KMS-11 (cell line): ENCODE measurements around the gene PDE4D.
A peak's percentile ranks its signal among the peaks of the same experiment; 100 is the strongest.

Experiments
- H2AFZ ChIP-seq: fragments of 200-600 bp; sonication (generic); 2 replicates; pipeline ENCODE4 v1.6.1; 2016; ENCODE audit warnings: antibody characterized with exemption, mixed run types, low read depth
- H3K27ac ChIP-seq: fragments of 200-600 bp; sonication (generic); 2 replicates; pipeline ENCODE4 v1.6.1; 2016; ENCODE audit warnings: mild to moderate bottlenecking, mixed run types
- H3K27me3 ChIP-seq: fragments of 200-600 bp; sonication (generic); 2 replicates; pipeline ENCODE4 v1.6.1; 2017; ENCODE audit warnings: mild to moderate bottlenecking, low read depth, mixed run types, moderate library complexity; ENCODE audit not compliant: insufficient read depth
- H3K36me3 ChIP-seq: fragments of 200-600 bp; sonication (generic); 2 replicates; pipeline ENCODE4 v1.6.1; 2017; ENCODE audit warnings: mild to moderate bottlenecking, mixed run types; ENCODE audit not compliant: insufficient read depth
- H3K4me1 ChIP-seq: fragments of 200-600 bp; sonication (generic); 2 replicates; pipeline ENCODE4 v1.6.1; 2016; ENCODE audit warnings: mild to moderate bottlenecking, low read depth, mixed run types; ENCODE audit not compliant: poor library complexity, severe bottlenecking
- H3K4me2 ChIP-seq: fragments of 200-600 bp; sonication (generic); 2 replicates; pipeline ENCODE4 v1.7.0; 2016; ENCODE audit warnings: mild to moderate bottlenecking, mixed run types
- H3K4me3 ChIP-seq: fragments of 200-600 bp; sonication (generic); IDR thresholded peaks from 2 replicates; pipeline ENCODE4 v1.6.1; 2017; ENCODE audit warnings: low read depth, low read length, mixed read lengths; ENCODE audit not compliant: insufficient read depth
- H3K79me2 ChIP-seq: fragments of 200-600 bp; sonication (generic); 2 replicates; pipeline ENCODE4 v1.6.1; 2016; ENCODE audit warnings: low read depth, mixed run types; ENCODE audit not compliant: insufficient read depth
- H3K9ac ChIP-seq: fragments of 200-600 bp; sonication (generic); 2 replicates; pipeline ENCODE4 v1.6.1; 2016; ENCODE audit warnings: mild to moderate bottlenecking, mixed run types
- H4K20me1 ChIP-seq: fragments of 200-600 bp; sonication (generic); 2 replicates; pipeline ENCODE4 v1.6.1; 2016; ENCODE audit warnings: mild to moderate bottlenecking, mixed run types; ENCODE audit not compliant: insufficient read depth
- TF ChIP-seq, protein P1 (sequence below): fragments of 200-600 bp; sonication (generic); conservative IDR thresholded peaks from 2 replicates; pipeline ENCODE4 v1.6.1; 2017; ENCODE audit warnings: low read depth, mild to moderate bottlenecking, antibody characterized with exemption, low read length, moderate library complexity, mixed read lengths

PDE4D gene

DNA sequence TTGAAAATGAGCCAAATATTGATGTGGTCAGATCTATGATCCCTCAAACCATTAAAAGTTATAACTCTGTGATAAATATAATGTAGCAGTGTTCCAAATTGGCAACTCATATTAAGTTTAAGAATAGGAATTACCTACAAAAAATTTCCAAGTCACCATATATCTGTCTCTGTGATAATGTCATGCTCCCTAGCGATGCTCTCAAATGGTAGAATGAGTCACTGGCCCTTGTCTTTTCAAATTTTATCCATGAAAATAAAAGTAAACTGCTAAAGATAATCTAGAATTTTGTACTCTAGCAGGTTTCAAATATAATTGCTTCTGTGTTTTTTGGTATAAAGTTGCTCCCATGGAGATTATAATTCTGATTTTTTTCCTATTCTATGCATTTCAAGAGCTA, 277.1 kb downstream of the PDE4D start:
- Histone ChIP-seq H3K27ac (no peak overlapping the region), H3K36me3 (no peaks in the 10 kb centered on the region)
- TF ChIP-seq, protein P1, sequence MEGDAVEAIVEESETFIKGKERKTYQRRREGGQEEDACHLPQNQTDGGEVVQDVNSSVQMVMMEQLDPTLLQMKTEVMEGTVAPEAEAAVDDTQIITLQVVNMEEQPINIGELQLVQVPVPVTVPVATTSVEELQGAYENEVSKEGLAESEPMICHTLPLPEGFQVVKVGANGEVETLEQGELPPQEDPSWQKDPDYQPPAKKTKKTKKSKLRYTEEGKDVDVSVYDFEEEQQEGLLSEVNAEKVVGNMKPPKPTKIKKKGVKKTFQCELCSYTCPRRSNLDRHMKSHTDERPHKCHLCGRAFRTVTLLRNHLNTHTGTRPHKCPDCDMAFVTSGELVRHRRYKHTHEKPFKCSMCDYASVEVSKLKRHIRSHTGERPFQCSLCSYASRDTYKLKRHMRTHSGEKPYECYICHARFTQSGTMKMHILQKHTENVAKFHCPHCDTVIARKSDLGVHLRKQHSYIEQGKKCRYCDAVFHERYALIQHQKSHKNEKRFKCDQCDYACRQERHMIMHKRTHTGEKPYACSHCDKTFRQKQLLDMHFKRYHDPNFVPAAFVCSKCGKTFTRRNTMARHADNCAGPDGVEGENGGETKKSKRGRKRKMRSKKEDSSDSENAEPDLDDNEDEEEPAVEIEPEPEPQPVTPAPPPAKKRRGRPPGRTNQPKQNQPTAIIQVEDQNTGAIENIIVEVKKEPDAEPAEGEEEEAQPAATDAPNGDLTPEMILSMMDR: no peak

DNA sequence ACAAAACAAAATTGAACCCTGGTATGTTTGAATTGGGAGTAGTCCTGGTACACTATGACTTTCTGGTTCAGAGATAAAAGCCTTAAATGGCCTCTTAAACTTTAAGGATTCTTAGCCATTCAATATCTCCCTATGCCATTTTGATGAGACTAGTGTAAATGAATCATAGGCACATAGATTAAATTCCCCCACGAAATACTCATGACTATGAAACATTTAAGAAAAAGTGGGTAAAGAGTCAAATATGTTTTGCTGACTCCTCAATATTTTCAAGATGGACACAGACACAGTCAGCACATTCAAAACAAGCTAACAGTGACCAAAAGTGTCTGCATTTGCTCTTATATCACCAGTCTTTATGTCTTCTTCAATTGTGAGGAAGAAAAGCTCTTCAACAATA, 278.3 kb downstream of the PDE4D start:
- no peak overlapping the region for H3K27ac ChIP-seq
- no peak overlapping the region for H3K4me3 ChIP-seq
- peak overlapping the region; percentile 6; the same call in 1 of the 2 replicates for H3K4me2 ChIP-seq
- TF ChIP-seq, protein P1: no peak
- H3K27me3 ChIP-seq: no peaks in the 10 kb centered on the region
- no peak overlapping the region; the same call in 1 of the 2 replicates for H2AFZ ChIP-seq
- H3K9ac ChIP-seq: no peak overlapping the region
- peaks cover 32% of the 10 kb centered on the region for H3K4me1 ChIP-seq
- H3K36me3 ChIP-seq: no peaks in the 10 kb centered on the region
- no peaks in the 10 kb centered on the region for H3K79me2 ChIP-seq
- H4K20me1 ChIP-seq: no peaks in the 10 kb centered on the region

More for the DNA sequence above, 277.1 kb downstream of the PDE4D start:
- Histone ChIP-seq H4K20me1 (no peaks in the 10 kb centered on the region), H3K27me3 (no peaks in the 10 kb centered on the region), H3K4me3 (no peak overlapping the region), H2AFZ (no peak overlapping the region), H3K9ac (no peak overlapping the region), H3K79me2 (no peaks in the 10 kb centered on the region), H3K4me2 (peak overlapping the region; percentile 27; the same call in 1 of the 2 replicates), H3K4me1 (peaks cover 44% of the 10 kb centered on the region)

DNA sequence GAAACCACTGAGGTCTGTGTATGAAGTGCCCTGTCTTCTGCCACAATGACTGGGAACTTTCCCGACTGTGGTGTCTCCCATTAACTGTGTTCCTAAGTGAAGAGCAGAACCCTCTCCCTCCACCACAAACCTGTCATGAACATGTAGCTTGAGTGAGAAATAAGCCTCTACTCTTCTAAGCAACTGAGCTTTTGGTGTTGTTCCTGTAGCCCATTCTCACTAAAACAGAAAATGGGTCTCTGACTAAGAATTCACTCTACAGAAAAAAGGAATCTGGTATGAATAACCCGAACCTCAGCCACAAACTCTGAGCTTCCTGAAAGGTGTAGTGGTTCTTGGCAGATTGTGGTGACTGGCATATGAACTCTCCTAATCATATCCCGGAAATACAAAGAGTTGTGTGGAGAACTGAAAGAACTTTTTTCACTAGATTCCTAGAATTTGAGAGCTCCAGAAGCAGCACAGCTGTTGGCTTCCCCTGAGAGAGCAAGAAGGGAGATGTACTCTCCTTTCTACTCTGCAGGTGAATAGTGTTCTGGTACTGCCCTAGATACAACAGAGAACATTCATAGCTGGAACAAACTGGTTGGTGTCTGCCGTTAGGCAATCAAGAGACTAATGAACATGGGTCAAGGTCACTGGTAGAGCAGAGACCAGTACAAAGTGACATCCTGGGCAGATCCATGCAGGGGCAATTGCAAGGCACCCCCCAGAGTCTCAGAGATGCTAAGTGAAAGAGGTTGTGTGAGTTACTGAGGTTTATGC, 283.8 kb downstream of the PDE4D start:
- H2AFZ ChIP-seq: no peak overlapping the region
- TF ChIP-seq, protein P1: no peak
- H3K4me1 ChIP-seq: no peaks in the 10 kb centered on the region
- H3K36me3 ChIP-seq: no peaks in the 10 kb centered on the region
- no peaks in the 10 kb centered on the region for H3K27me3 ChIP-seq
- H3K27ac ChIP-seq: no peak overlapping the region
- H3K4me2 ChIP-seq: no peak overlapping the region
- no peak overlapping the region for H3K4me3 ChIP-seq
- H4K20me1 ChIP-seq: no peaks in the 10 kb centered on the region
- no peak overlapping the region for H3K9ac ChIP-seq
- H3K79me2 ChIP-seq: no peaks in the 10 kb centered on the region

DNA sequence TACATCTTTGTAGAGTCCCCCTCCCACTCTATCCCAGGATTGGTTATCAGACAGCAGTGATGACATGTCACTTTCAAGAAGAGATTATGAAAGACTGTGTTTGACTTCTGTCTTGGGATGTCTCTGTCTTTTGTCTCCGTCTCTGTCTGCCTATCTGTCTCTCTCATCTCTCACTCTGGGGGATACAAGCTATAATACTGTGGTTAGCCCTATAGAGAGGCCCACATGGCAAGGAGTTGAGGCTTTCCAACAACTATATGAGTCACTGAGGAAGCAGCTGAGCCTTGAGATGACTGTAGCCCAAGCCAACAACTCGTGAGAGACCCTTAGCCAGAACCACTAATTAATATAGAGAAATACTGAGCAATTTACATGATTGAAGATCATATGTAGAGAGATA, 284.8 kb downstream of the PDE4D start:
- Histone ChIP-seq H3K9ac (no peak overlapping the region), H2AFZ (no peak overlapping the region), H3K4me3 (no peak overlapping the region), H4K20me1 (no peaks in the 10 kb centered on the region), H3K36me3 (no peaks in the 10 kb centered on the region), H3K4me1 (no peaks in the 10 kb centered on the region), H3K27me3 (no peaks in the 10 kb centered on the region), H3K79me2 (no peaks in the 10 kb centered on the region), H3K4me2 (no peak overlapping the region), H3K27ac (no peak overlapping the region)
- TF ChIP-seq, protein P1: no peak
